Measurements from ENCODE around the gene CLEC4A. TPM values are rescaled to one million over a fixed set of nuclear protein-coding genes. Genes with fewer than 3 reads are reported as not detected.

CLEC4A gene
- under 0.01 and 0.09 TPM in 2 replicates for total RNA-seq

DNA sequence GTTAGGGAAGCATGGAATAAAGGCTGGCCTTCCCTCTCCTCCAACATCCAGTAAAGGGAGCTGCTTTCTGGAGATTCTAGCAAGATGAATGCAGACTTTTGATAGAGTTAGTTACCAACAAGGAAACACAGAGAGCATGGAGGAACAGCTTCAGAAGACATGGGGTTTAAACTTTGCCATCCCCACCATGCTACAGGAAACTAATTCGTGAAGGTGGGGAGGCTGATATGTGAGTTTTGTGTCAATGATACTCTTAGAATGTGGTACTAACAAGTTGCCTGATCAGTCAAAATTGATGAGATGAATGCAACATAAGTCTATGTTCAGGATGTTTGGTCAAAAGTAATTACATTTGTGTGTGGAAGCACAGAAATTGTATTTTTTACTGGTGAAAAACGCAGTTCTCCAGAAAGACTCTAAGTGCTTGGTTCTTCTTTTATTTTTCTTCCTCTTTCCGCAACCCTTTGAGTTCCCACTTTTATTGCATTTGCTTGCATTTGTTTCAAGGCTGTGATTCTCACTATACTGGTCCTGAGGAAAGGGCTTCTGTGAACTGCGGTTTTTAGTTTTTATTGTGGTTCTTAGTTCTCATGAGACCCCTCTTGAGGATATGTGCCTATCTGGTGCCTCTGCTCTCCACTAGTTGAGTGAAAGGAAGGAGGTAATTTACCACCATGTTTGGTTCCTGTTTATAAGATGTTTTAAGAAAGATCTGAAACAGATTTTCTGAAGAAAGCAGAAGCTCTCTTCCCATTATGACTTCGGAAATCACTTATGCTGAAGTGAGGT lies at the start of gene CLEC4A:
TSS of gene CLEC4A (plus strand) at position 494 of the 789 bp plus-strand sequence. CDS start at position 756, 262 bp downstream.

GRCh38 chr12:8156845-8157244 lies 33.4 kb downstream of the CLEC4A start, which contains the start of gene ZNF705A:
TSS of gene ZNF705A (plus strand) at chr12:8157015. CDS start at chr12:8172626, 15,611 bp downstream.

Other genes starting within 250 kb of the CLEC4A start
- 30.1 and 47.4 TPM in 2 replicates for gene SLC2A3, start 187.4 kb upstream of the CLEC4A start, total RNA-seq
- 2.9 and 3.6 TPM in 2 replicates for gene FOXJ2, start 90.9 kb upstream of the CLEC4A start, total RNA-seq
- gene C3AR1, start 57.3 kb upstream of the CLEC4A start, total RNA-seq, result not detected in 2 replicates
- 23.2 and 29.4 TPM in 2 replicates for gene NECAP1, start 41.3 kb upstream of the CLEC4A start, total RNA-seq
- gene ZNF705A, start 33.4 kb downstream of the CLEC4A start, total RNA-seq, result under 0.01 TPM in 1 of 2 replicates, not detected in the other
- not detected in 2 replicates for gene FAM90A1, start 104.0 kb downstream of the CLEC4A start, total RNA-seq